Measurements from ENCODE around the gene P2RX4.
"Not testable (repeated sequence)": the region's sequence is repeated elsewhere in the genome, so short reads cannot be mapped to it uniquely, and the experiment has no call there.

The P2RX4 gene

DNA sequence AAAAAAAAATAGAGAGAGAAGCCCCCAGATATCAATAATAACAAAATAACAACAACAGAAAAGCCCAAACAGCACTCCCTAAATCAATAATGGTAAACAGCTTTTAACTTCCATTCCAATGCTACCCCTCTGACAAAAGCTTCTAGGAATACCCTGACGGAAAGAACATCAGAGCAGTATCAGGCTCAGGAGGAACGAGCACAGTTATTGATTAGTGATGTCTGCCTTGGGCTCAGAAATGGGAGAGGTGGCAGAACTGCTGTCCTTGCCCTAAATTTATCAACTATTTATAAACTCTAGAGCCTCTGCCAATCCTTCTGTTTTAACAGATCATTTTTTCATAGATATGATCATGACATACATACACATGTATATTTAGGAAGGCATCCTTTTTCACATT is 41.9 kb downstream of the P2RX4 start:
- Histone ChIP-seq H3K9me3 (ENCODE audit: control insufficient read depth, low read length) (no peaks in the 10 kb centered on the region), H3K4me1 (ENCODE audit: control insufficient read depth, insufficient read depth, low read length, poor library complexity, severe bottlenecking) (no peaks in the 10 kb centered on the region), H3K36me3 (ENCODE audit: control insufficient read depth, insufficient read depth, low read length) (peaks cover 29% of the 10 kb centered on the region), H3K4me3 (ENCODE audit: insufficient read depth, low read depth, low read length, poor library complexity, severe bottlenecking) (no peak overlapping the region), H3K27ac (ENCODE audit: insufficient read depth, low read length, poor library complexity, severe bottlenecking) (no peak overlapping the region), H3K27me3 (replicated peaks; ENCODE audit: control insufficient read depth, insufficient read depth, low read length, poor library complexity, severe bottlenecking) (no peaks in the 10 kb centered on the region)
- DNase-seq, result no peak

DNA sequence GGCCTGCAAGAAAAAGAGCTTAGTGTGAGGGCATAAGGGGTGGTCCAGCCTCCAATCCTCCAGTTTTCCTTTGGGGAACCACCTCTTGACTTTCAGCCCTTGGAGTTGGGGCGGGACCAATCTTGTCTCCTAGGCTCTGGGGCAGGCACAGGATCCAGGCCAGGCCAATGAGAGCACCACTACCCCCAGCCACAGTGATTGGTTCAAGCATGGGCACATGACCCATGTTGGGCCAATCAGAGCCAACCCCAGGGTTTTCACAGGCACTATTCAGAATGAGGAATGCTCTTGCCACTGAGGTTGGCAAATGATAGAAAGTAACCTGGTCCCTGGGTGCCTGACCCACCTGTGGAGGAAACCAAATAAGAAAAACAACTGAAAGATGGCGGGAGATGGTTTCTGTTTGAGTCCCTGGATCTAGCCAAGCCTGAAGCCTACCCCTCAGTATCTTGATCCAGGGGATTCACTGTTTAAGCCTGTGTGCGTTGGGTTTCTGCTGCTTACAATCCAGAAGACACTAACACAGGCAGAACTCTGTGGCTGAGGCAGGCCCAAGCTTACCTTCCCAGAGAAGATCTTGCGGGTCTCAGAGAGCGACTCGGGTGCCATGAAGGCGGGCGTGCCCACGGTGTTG is 42.9 kb downstream of the P2RX4 start:
- peaks cover 29% of the 10 kb centered on the region for H3K36me3 ChIP-seq (ENCODE audit: control insufficient read depth, insufficient read depth, low read length)
- H3K27ac ChIP-seq (ENCODE audit: insufficient read depth, low read length, poor library complexity, severe bottlenecking), result no peak overlapping the region
- H3K9me3 ChIP-seq (ENCODE audit: control insufficient read depth, low read length), result no peaks in the 10 kb centered on the region
- no peaks in the 10 kb centered on the region for H3K27me3 ChIP-seq (replicated peaks; ENCODE audit: control insufficient read depth, insufficient read depth, low read length, poor library complexity, severe bottlenecking)
- H3K4me1 ChIP-seq (ENCODE audit: control insufficient read depth, insufficient read depth, low read length, poor library complexity, severe bottlenecking), result no peaks in the 10 kb centered on the region
- no peak overlapping the region for H3K4me3 ChIP-seq (ENCODE audit: insufficient read depth, low read depth, low read length, poor library complexity, severe bottlenecking)
- no peak for DNase-seq

DNA sequence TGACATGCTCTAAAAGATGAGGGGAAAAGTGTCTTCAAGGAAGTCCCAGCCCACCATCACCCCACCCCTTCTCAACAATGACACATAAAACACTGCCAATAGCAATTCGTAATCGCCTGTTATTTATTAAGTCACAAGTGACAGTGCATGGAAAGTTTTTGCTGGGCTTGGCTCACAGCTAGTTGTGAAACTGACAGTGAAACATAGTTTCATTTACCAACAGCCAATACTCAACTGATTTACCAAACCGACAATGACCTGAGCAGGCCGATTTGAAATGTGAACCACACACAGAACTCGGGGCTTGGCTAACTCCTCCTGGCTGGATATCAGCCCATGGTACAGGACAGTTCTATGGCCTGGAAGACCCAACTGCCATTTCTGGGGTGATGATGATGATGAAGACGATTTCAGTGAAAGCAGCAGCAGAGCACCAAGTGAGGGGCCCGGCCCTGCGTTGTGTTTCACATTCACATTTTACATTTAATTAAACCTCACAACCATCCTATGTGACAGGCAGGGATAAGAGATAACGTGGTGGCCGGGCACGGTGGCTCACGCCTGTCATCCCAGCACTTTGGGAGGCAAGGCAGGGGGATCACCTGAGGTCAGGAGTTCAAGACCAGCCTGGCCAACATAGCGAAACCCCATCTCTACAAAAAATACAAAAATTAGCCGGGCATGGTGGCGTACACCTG is 43.9 kb downstream of the P2RX4 start:
- DNase-seq, result no peak
- Histone ChIP-seq H3K36me3 (ENCODE audit: control insufficient read depth, insufficient read depth, low read length) (peaks cover 23% of the 10 kb centered on the region), H3K27ac (ENCODE audit: insufficient read depth, low read length, poor library complexity, severe bottlenecking) (no peak overlapping the region), H3K27me3 (replicated peaks; ENCODE audit: control insufficient read depth, insufficient read depth, low read length, poor library complexity, severe bottlenecking) (no peaks in the 10 kb centered on the region), H3K9me3 (ENCODE audit: control insufficient read depth, low read length) (no peaks in the 10 kb centered on the region), H3K4me1 (ENCODE audit: control insufficient read depth, insufficient read depth, low read length, poor library complexity, severe bottlenecking) (no peaks in the 10 kb centered on the region), H3K4me3 (ENCODE audit: insufficient read depth, low read depth, low read length, poor library complexity, severe bottlenecking) (no peak overlapping the region)

DNA sequence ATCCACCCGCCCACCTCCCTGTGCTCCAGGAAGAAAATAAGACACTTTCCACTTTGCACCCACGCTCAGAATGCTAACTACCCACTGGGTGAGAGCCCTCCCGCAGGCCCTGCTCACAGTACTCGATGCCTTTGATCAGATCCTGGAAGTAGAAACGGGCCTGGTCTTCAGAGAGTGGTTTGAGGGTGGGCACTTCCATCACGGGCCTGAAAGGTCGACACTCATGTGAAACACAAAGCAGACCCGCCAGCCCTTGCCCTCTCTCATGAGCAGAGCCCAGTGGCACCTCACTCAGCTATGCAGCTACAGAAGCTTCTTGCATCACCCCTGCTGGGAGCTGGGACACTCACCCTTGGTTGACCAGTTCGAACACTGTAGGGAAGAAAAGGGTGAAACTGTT is 45.5 kb downstream of the P2RX4 start:
- Histone ChIP-seq H3K4me1 (ENCODE audit: control insufficient read depth, insufficient read depth, low read length, poor library complexity, severe bottlenecking) (no peaks in the 10 kb centered on the region), H3K27ac (ENCODE audit: insufficient read depth, low read length, poor library complexity, severe bottlenecking) (no peak overlapping the region), H3K9me3 (ENCODE audit: control insufficient read depth, low read length) (no peaks in the 10 kb centered on the region), H3K36me3 (ENCODE audit: control insufficient read depth, insufficient read depth, low read length) (peaks cover 26% of the 10 kb centered on the region), H3K4me3 (ENCODE audit: insufficient read depth, low read depth, low read length, poor library complexity, severe bottlenecking) (no peak overlapping the region), H3K27me3 (replicated peaks; ENCODE audit: control insufficient read depth, insufficient read depth, low read length, poor library complexity, severe bottlenecking) (no peaks in the 10 kb centered on the region)
- no peak for DNase-seq

DNA sequence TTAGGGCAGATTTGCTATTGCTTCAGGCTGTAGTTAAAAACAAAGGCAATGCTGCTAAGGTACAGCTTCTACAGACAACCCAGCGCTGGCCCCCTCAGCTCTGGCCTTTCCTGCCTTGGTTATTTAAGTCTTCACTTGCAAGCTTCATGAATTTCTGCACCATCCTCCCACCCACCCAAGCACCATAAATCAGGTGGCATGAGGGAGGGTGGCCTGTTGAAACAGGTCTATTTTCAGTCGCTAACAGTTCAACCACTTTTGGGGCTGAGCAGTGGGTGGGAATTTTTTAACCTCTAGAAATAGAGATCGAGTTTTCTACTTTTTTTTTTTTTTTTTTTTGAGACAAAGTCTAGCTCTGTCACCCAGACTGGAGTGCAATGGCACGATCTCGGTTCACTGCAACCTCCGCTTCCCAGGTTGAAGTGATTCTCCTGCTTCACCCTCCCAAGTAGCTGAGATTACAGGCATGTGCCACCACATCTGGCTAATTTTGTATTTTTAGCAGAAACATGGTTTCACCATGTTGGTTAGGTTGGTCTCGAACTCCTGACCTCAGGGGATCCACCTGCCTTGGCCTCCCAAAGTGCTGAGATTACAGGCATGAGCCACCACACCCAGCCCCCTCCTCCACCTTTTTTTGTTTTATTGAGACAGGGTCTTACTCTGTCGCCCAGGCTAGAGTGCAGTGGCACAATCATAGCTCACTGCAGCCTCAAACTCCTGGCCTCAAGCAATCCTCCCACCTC is 47.9 kb downstream of the P2RX4 start:
- H3K27me3 ChIP-seq (replicated peaks; ENCODE audit: control insufficient read depth, insufficient read depth, low read length, poor library complexity, severe bottlenecking); H3K4me1 ChIP-seq (ENCODE audit: control insufficient read depth, insufficient read depth, low read length, poor library complexity, severe bottlenecking); H3K27ac ChIP-seq (ENCODE audit: insufficient read depth, low read length, poor library complexity, severe bottlenecking); H3K4me3 ChIP-seq (ENCODE audit: insufficient read depth, low read depth, low read length, poor library complexity, severe bottlenecking); H3K9me3 ChIP-seq (ENCODE audit: control insufficient read depth, low read length); DNase-seq: not testable (repeated sequence)
- H3K36me3 ChIP-seq (ENCODE audit: control insufficient read depth, insufficient read depth, low read length), result peaks cover 18% of the 10 kb centered on the region

DNA sequence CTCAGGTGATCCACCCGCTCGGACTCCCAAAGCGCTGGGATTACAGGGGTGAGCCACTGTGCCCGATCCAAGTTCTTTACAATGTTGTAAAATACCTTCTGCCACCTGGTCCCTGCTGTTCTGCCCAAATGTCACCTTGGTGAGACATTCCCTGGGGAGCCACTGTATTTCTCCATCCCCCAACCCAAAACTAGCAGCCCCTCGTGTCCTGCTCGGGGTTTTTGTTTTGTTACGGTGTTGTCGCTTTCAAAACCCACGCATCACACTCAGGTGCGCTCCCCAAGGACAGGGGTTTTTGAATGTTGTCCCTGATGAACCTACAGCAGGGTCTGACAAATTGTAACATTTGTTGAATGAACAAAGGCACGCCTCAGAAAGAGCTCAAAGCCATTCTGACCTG is 49.1 kb downstream of the P2RX4 start:
- no peak for DNase-seq
- Histone ChIP-seq H3K36me3 (ENCODE audit: control insufficient read depth, insufficient read depth, low read length) (peaks cover 23% of the 10 kb centered on the region), H3K9me3 (ENCODE audit: control insufficient read depth, low read length) (no peaks in the 10 kb centered on the region), H3K27me3 (replicated peaks; ENCODE audit: control insufficient read depth, insufficient read depth, low read length, poor library complexity, severe bottlenecking) (no peaks in the 10 kb centered on the region), H3K27ac (ENCODE audit: insufficient read depth, low read length, poor library complexity, severe bottlenecking) (no peak overlapping the region), H3K4me1 (ENCODE audit: control insufficient read depth, insufficient read depth, low read length, poor library complexity, severe bottlenecking) (no peaks in the 10 kb centered on the region), H3K4me3 (ENCODE audit: insufficient read depth, low read depth, low read length, poor library complexity, severe bottlenecking) (no peak overlapping the region)

DNA sequence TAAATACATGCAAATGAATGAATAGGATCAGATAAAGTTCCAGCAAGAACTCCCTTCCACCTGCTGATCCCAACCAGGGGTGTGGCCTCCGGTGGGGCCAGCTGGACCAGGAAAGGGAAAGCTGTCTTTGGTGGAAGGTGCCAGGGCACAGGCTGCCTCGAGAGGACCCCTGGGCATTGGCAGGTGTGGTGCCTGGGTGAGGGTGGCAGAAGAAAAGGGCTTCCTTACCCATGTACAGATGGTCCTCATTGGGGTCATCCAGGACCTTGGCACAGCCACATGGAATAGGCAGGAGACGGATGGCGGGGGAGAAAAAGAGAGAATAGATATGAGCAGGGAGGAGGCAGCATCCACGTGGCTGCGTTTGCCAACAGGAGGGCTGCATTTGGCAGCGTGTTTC is 50.2 kb downstream of the P2RX4 start:
- H3K27me3 ChIP-seq (replicated peaks; ENCODE audit: control insufficient read depth, insufficient read depth, low read length, poor library complexity, severe bottlenecking), result no peaks in the 10 kb centered on the region
- H3K4me1 ChIP-seq (ENCODE audit: control insufficient read depth, insufficient read depth, low read length, poor library complexity, severe bottlenecking), result no peaks in the 10 kb centered on the region
- DNase-seq, result no peak
- H3K4me3 ChIP-seq (ENCODE audit: insufficient read depth, low read depth, low read length, poor library complexity, severe bottlenecking), result no peak overlapping the region
- no peaks in the 10 kb centered on the region for H3K9me3 ChIP-seq (ENCODE audit: control insufficient read depth, low read length)
- peaks cover 25% of the 10 kb centered on the region for H3K36me3 ChIP-seq (ENCODE audit: control insufficient read depth, insufficient read depth, low read length)
- no peak overlapping the region for H3K27ac ChIP-seq (ENCODE audit: insufficient read depth, low read length, poor library complexity, severe bottlenecking)

DNA sequence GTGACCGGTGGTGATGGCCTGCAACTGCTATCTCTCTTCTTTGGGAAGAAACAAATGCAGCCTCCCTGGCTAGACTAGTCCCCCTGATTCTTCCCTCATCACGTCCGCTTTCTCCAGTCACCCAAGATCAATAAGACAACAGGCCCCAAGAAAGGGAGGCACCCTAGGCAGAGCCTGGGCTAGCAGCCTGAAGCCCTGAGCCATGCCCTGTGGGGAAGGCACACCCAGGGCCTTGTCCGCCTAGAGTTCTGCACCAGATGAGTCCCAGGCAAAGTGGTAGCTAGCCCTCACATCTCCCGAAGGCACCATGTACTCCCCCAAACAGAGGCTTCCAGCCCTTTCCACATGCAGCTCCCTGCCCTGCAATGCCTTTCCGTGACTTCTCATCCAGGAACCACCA is 51.5 kb downstream of the P2RX4 start:
- Histone ChIP-seq H3K27me3 (replicated peaks; ENCODE audit: control insufficient read depth, insufficient read depth, low read length, poor library complexity, severe bottlenecking) (no peaks in the 10 kb centered on the region), H3K4me3 (ENCODE audit: insufficient read depth, low read depth, low read length, poor library complexity, severe bottlenecking) (no peak overlapping the region), H3K9me3 (ENCODE audit: control insufficient read depth, low read length) (no peaks in the 10 kb centered on the region), H3K27ac (ENCODE audit: insufficient read depth, low read length, poor library complexity, severe bottlenecking) (no peak overlapping the region), H3K36me3 (ENCODE audit: control insufficient read depth, insufficient read depth, low read length) (peaks cover 25% of the 10 kb centered on the region), H3K4me1 (ENCODE audit: control insufficient read depth, insufficient read depth, low read length, poor library complexity, severe bottlenecking) (no peaks in the 10 kb centered on the region)
- no peak for DNase-seq

DNA sequence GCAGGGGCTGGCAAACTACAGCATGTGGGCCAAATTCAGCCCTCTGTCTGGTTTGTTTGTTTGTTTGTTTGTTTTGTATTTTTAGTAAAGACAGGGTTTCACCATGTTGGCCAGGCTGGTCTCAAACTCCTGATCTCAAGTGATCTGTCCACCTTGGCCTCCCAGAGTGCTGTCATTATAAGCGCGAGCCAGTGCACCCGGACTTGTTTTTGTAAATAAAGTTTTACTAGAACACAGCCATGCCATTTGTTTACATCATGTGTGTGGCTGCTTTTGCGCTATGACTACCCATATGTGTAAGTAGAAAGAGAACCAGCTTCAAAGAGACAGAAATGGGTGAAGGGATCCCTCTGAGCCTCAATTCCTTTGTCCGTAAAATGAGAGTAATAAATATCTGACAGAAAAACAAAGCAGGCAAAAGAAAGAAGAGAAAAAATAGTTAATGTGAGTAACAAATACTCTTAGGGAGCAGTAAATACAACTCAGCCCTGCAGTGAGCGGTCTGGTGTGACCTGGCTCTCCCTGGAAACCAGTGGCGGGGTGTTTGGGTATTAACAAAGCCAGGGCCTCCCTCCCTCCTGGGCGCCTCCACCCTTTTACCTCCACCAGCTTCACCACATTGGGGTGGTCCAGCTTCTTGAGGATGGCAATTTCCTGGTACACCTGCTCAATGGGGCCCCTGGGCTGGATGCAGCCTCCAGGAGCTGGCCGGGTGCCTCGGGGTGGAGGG is 53.4 kb downstream of the P2RX4 start:
- DNase-seq, result no peak
- no peaks in the 10 kb centered on the region for H3K9me3 ChIP-seq (ENCODE audit: control insufficient read depth, low read length)
- no peak overlapping the region for H3K4me3 ChIP-seq (ENCODE audit: insufficient read depth, low read depth, low read length, poor library complexity, severe bottlenecking)
- no peak overlapping the region for H3K27ac ChIP-seq (ENCODE audit: insufficient read depth, low read length, poor library complexity, severe bottlenecking)
- H3K36me3 ChIP-seq (ENCODE audit: control insufficient read depth, insufficient read depth, low read length), result peaks cover 28% of the 10 kb centered on the region
- H3K27me3 ChIP-seq (replicated peaks; ENCODE audit: control insufficient read depth, insufficient read depth, low read length, poor library complexity, severe bottlenecking), result no peaks in the 10 kb centered on the region
- H3K4me1 ChIP-seq (ENCODE audit: control insufficient read depth, insufficient read depth, low read length, poor library complexity, severe bottlenecking), result no peaks in the 10 kb centered on the region
